ENCODE results near the gene FASLG.

The FASLG gene

GRCh38 chr1:172642970-172643369, 15.9 kb upstream of the FASLG start:
- in situ Hi-C loops (cut with MboI; ENCODE audit: low sequenced_read_pairs): no loop called here

DNA sequence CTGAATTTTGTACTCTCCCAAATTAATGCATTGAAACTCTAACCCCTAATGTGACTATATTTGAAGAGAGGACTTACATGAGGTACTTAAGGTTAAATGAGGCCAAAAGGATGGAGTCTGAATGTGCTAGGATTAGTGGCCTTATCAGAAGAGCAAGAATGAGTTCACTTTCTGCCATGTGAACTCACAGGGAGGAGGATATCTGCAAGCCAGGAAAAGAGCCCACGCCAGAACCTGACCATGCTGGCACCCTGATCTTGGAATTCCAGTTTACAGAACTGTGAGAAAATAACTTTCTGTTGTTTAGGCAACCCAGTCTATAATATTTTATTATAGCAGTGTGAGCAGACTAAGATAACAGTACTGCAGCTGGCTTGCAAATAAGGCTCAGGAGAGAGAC, 12.2 kb upstream of the FASLG start:
- in situ Hi-C loops (cut with MboI; ENCODE audit: low sequenced_read_pairs): no loop called here

GRCh38 chr1:172647110-172647564, 11.8 kb upstream of the FASLG start:
- in situ Hi-C loops (cut with MboI; ENCODE audit: low sequenced_read_pairs): no loop called here

DNA sequence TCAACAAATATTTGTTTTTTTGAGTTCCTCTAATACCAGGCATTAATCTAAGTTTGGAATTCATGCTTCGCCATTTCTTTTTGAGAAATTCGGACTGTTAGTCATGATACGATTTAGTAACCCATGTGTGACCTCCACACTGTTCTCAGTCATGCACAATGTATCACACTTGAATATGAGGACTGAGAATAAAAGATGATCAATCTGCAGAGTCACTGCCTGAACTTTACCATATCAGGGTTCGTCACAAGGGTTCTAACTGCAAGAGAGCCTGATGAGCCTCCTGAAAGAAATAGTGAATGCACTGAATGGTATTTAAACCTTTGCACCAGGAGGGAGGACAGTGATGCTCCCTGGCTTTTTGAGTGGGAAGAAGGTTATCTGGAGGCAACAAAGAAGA, 10.9 kb upstream of the FASLG start:
- in situ Hi-C loops (cut with MboI; ENCODE audit: low sequenced_read_pairs): no loop called here

GRCh38 chr1:172650474-172651193, 8.3 kb upstream of the FASLG start:
- in situ Hi-C loops (cut with MboI; ENCODE audit: low sequenced_read_pairs): no loop called here

DNA sequence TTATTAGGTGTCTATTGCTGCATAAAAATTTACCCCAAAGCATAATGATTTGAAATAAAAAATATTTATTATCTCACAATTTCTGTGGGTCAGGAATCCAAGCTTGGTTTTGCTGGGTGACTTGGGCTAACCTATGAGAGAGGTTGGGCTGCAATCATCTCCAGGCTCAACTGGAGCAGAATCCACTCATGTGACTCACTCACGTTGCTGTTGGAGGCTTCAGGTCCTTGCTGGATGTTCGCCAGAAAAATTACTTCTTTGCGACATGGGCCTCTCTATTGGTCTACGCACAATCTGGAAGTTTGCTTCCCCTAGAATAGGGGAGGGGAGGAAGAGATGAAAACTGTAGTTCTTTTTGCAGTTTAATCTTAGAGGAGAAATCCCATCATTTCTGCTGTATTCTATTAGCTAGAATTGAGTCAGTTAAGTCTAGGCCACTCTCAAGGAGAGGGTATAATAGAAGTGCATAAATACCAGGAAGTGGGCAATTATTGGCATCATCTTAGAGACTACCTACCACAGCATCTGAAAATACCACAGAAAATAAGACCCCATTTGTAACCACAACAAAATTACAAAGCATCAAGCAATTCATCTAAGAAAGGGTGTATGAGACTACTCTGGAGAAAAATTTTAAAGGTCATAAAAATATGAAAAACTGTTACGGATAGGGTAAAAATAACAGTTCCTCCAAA, 5.7 kb upstream of the FASLG start:
- in situ Hi-C loops (cut with MboI; ENCODE audit: low sequenced_read_pairs): no loop called here

- in situ Hi-C loops (cut with MboI; ENCODE audit: low sequenced_read_pairs): no loop called here
Observed at GRCh38 chr1:172654535-172654934, 4.4 kb upstream of the FASLG start.

DNA sequence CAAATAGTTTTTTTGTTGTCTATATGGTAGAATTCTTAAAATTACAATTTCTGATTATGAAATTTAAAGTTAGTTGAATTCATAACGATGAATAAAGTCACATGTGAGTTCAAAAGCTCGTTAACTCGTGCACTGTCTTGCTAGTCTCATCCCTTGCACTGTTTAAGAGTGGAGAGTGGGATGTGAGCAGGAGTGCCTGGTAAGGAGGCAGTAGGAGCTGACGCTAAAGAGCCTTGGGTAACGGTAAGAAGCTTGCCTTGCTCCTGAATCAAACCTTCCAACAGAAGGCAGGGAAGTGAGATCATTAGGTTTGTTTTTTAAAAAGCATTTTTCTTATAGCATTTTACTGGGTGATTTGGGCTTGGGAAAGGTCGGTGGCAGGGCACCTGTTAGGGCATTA, 2.3 kb upstream of the FASLG start:
- in situ Hi-C loops (cut with MboI; ENCODE audit: low sequenced_read_pairs): no loop called here

DNA sequence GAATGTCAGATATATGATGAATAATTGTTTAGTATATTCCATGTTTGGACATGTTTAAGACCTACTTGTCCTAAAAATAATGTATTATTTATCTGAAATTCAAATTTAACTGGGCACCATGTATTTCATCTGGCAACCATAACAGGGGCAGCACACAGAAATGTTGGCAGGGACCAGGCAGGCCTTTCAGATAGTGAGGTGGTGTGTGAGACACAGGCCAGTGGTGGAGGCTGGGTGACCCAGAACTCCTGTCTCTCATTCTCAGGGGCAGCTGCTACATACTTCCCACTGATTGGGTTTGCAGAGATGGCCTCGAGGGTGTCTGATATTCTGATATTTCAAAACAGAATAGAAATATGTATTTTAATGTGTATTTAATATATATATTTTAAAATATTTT, 1.3 kb upstream of the FASLG start:
- in situ Hi-C loops (cut with MboI; ENCODE audit: low sequenced_read_pairs): no loop called here

GRCh38 chr1:172661107-172661506, 2.2 kb downstream of the FASLG start:
- in situ Hi-C loops (cut with MboI; ENCODE audit: low sequenced_read_pairs): no loop called here

DNA sequence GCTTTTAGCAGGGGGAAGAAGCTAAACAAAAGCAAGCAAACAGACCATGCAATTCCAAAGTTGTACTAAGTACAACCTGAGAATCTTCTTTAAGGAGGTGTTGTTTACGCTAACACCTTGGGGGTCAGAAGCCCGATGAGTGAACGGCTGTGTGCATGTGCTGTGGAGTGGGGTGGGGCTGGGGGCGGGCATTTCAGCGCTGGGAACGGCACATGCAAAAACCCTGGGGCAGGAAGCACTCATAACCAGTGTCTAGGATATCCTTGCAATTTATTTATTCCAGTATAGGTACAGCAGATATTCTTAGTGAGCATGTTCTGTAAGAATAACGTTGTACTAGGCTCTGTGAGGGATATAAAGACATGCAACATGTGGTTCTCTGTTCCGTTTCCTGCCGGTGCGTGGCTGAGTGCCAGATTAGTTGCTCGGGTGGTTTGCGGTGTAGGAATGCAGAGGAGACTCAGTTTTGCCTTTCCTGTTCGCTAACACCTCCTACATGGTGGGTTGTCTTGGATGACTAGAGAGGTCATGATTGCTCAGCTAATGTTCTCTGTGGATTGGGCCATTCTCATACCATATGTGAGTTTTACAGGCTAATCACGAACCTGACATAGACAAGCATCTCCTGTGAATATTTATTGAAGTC, 3.7 kb downstream of the FASLG start:
- in situ Hi-C loops (cut with MboI; ENCODE audit: low sequenced_read_pairs): no loop called here

DNA sequence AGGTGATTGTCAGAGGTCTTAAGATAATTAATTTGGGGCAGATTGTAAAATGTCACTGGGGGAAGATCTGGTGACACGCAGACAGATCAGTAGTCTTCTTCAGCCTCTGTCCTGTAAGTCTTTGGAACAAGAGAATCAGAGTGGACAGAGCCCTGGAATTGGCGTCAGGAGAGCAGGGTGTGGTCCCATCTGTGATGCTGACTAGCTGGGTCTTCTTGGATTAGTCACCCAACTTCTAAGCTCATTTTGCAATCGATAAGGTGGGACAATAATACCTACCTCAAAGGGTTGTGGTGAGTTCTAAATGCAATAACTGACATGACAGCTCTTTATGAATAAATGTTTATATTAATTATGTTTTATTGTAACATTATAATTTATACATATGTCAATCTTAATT, 4.8 kb downstream of the FASLG start:
- in situ Hi-C loops (cut with MboI; ENCODE audit: low sequenced_read_pairs): no loop called here

DNA sequence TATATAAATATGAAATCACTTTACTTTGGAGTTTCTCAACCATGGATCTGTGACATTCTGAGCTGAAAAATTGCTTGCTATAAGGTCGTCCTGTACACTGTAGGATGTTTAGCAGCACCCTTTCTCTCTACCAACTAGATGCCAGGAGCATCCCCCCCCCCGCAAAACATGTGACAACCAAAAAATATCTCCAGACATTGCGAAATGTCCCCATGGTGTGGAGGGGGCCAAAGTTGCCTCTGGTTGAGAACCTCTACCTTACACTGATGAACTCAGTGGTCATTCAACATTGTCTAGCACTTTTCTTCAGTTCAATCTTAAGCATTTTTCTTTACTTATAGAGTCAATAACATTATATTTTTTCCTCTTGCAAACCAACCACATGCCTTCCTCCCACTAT, 9.2 kb downstream of the FASLG start:
- in situ Hi-C loops (cut with MboI; ENCODE audit: low sequenced_read_pairs): no loop called here

GRCh38 chr1:172669011-172669410, 10.1 kb downstream of the FASLG start:
- in situ Hi-C loops (cut with MboI; ENCODE audit: low sequenced_read_pairs): no loop called here

DNA sequence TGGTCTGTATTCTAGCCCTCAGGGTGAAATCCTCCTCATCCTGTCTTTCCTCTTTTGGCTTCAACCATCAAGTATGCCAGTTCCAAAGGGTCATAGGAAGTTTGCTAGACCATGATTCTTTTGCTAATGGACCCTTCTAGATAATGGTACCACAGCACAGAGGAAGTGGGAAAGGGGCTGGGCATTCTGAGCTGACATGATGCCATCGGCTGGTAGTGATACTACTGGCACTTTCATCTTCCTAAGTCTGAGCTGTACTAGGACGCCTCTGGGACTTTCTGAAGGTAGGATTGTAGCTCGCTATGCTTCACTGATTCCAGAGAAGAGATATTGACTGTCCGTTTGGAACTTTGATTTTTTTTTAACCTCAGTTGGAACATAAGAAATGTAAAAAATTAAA, 11.4 kb downstream of the FASLG start:
- in situ Hi-C loops (cut with MboI; ENCODE audit: low sequenced_read_pairs): no loop called here

GRCh38 chr1:172670791-172671190, 11.9 kb downstream of the FASLG start:
- in situ Hi-C loops (cut with MboI; ENCODE audit: low sequenced_read_pairs): no loop called here

GRCh38 chr1:172671591-172671990, 12.7 kb downstream of the FASLG start:
- in situ Hi-C loops (cut with MboI; ENCODE audit: low sequenced_read_pairs): no loop called here

DNA sequence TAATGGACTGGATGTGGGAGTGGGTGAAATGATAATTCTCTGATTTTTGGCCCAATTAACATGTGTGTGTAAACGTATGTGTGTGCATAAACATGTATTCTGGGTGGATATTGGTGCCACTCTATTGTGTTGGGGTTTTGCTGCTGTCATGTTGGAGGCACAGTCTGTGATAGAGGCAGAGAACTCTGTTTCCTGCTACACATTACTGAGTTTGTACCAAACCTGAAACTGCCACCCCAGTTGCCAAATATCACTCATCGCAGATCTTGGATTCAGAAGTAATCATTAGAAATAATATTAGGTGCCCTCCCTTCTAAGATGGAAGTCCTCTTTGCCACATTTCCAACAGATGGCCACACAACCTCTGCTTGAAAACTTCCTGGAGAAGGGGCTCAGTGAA, 13.8 kb downstream of the FASLG start:
- in situ Hi-C loops (cut with MboI; ENCODE audit: low sequenced_read_pairs): no loop called here

GRCh38 chr1:172673761-172674160, 14.9 kb downstream of the FASLG start:
- in situ Hi-C loops (cut with MboI; ENCODE audit: low sequenced_read_pairs): no loop called here

- in situ Hi-C loops (cut with MboI; ENCODE audit: low sequenced_read_pairs): no loop called here
Observed at GRCh38 chr1:172674831-172675613, 16.1 kb downstream of the FASLG start.

DNA sequence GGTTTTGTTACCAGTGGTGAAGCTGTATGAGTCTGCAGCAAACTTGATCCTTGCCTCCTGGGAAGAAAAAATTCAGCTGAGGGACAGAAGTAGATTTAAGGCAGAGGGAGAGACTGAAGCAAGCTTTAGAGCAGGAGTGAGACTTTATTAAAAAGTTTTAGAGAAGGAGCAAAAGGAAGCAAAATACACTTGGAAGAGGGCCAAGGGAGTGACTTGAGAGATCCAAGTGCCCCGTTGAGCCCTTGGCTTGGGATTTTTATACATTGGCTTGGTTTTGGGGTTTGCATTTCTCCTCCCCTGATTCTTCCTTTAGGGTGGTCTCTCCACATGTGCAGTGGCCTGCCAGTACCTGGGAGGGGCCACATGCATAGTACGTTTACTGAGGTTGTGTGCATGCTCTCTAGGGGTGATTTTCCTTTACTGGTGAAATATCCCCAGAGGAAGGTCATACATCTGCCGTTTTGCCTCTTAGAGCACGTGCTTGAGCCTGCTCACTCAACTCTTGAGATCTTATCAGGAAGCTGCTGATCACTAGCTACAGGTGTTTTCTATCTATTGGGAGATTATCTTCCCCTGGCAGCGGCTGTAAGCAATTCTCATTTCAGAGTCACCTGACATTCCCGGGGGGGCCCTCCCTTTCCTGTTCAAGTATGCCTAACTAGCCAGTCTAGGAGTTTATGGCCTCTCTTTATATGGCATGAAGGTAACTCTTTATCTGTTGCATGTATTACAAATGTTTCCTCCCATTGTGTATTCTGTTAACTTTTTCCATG, 20.3 kb downstream of the FASLG start:
- in situ Hi-C loops (cut with MboI; ENCODE audit: low sequenced_read_pairs): no loop called here

All from HL-60/S4 (cell line).